Esophagus muscularis mucosa (tissue), 4 donors: ENCODE data around the gene OLFML3. TPM values are rescaled to one million over a fixed set of nuclear protein-coding genes. Genes with fewer than 3 reads are reported as not detected.
"Not testable (repeated sequence)": the region's sequence is repeated elsewhere in the genome, so short reads cannot be mapped to it uniquely, and the experiment has no call there.

Source experiments
- DNase-seq: peaks from one replicate; pipeline ENCODE4 v3.0.0-alpha.2; 2017; ENCODE audit errors: extremely low spot score
- H3K27ac ChIP-seq, 4 donors: fragments of 200-600 bp; sonication (generic); replicated peaks in 1 of 4; 1 replicate in 3 of 4; 2 replicates in 1 of 4; pipeline ENCODE4 v1.5.1; 2016 to 2019; ENCODE audit warnings: mild to moderate bottlenecking in 1 of 4
- H3K27me3 ChIP-seq, 4 donors: fragments of 200-600 bp; sonication (generic); one replicate each; pipeline versions ENCODE4 v1.5.1 to v1.6.0; 2016 to 2019
- H3K36me3 ChIP-seq, 4 donors: fragments of 200-600 bp; sonication (generic); one replicate each; pipeline ENCODE4 v1.5.1; 2016 to 2019
- H3K4me1 ChIP-seq, 4 donors: fragments of 200-600 bp; sonication (generic); one replicate each; pipeline ENCODE4 v1.5.1; 2016 to 2019
- H3K4me3 ChIP-seq, 4 donors: fragments of 200-600 bp; sonication (generic); 1 replicate in 2 of 4; 2 replicates in 2 of 4; pipeline ENCODE4 v1.5.1; 2016 to 2019; ENCODE audit warnings: mild to moderate bottlenecking in 4 of 4, moderate library complexity in 1 of 4
- H3K9me3 ChIP-seq, 4 donors: fragments of 200-600 bp; sonication (generic); 1 replicate in 3 of 4; 2 replicates in 1 of 4; pipeline ENCODE4 v1.5.1; 2016 to 2019
- EP300 ChIP-seq: sonication (generic); formaldehyde crosslinking; IDR thresholded peaks from one replicate; pipeline ENCODE4 v1.6.1; 2017; ENCODE audit warnings: antibody characterized with exemption
- POLR2A ChIP-seq: fragments of 450-650 bp; IDR thresholded peaks from one replicate; pipeline ENCODE4 v1.6.1; 2017; ENCODE audit warnings: antibody characterized with exemption, moderate library complexity, mild to moderate bottlenecking, low read depth
- POLR2AphosphoS5 ChIP-seq, 2 donors: sonication (generic); formaldehyde crosslinking; IDR thresholded peaks; one replicate each; pipeline ENCODE4 v1.6.1; 2017; ENCODE audit warnings: antibody characterized with exemption in 2 of 2
- WGBS: methylation state at CpG from one replicate; pipeline ENCODE4 v1.1.5; 2018; 5-methylcytosine and 5-hydroxymethylcytosine counted together
- intact Hi-C: fragments of 100-400 bp; cut with DNase I; formaldehyde crosslinking; loops from one replicate; pipeline ENCODE4 v1.15.1; 2023
- total RNA-seq, 4 donors: library from RNA; depleted of rRNA; stranded (reverse); fragments of >200 nt; gene quantifications; one replicate each; pipeline versions ENCODE4 v1.1.0 to v1.2.1, GENCODE V29; 2016
- TF ChIP-seq, protein P1 (sequence below), 3 experiments: fragments of 200-600 bp in 2 of 3; fragments of 450-650 bp in 1 of 3; sonication (generic) in 2 of 3; IDR thresholded peaks; one replicate each; pipeline ENCODE4 v1.5.1; 2017 to 2019; ENCODE audit warnings: antibody characterized with exemption in 3 of 3, mild to moderate bottlenecking in 2 of 3, moderate library complexity in 1 of 3

The OLFML3 gene
- total RNA-seq, 4 donors from 2014 or later = 57.7 to 109 (median 67.4) TPM

DNA sequence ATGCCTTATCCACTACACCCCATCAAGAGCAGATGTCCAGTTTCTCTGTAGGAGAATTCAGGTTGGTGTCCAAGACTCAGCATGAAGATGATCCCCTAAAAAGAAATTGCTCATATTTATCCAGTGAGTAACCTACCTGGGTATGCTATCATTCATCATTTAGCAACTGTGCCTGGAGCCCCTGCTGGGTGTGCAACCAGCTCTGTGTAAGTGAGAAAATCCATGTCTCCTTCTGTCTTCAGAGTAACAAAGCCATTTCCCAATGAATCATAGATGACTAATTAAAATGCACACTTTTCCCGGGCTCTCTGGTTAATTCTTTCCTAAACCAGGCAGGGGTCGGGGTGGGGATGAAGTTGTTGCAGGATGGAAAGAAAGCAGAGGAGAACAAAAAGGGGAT lies 35.8 kb downstream of the OLFML3 start:
- H3K27me3 ChIP-seq = no peaks in the 10 kb centered on the region
- H3K9me3 ChIP-seq = no peaks in the 10 kb centered on the region
- no peak for DNase-seq
- H3K4me1 ChIP-seq = no peaks in the 10 kb centered on the region
- no peak overlapping the region for H3K27ac ChIP-seq
- TF ChIP-seq POLR2AphosphoS5 (IDR thresholded peaks at IDR 0.05) (no peak), POLR2A (no peak), EP300 (no peak)
- TF ChIP-seq, protein P1, sequence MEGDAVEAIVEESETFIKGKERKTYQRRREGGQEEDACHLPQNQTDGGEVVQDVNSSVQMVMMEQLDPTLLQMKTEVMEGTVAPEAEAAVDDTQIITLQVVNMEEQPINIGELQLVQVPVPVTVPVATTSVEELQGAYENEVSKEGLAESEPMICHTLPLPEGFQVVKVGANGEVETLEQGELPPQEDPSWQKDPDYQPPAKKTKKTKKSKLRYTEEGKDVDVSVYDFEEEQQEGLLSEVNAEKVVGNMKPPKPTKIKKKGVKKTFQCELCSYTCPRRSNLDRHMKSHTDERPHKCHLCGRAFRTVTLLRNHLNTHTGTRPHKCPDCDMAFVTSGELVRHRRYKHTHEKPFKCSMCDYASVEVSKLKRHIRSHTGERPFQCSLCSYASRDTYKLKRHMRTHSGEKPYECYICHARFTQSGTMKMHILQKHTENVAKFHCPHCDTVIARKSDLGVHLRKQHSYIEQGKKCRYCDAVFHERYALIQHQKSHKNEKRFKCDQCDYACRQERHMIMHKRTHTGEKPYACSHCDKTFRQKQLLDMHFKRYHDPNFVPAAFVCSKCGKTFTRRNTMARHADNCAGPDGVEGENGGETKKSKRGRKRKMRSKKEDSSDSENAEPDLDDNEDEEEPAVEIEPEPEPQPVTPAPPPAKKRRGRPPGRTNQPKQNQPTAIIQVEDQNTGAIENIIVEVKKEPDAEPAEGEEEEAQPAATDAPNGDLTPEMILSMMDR (IDR thresholded peaks at IDR 0.05) = no peak
- H3K36me3 ChIP-seq = no peaks in the 10 kb centered on the region
- WGBS = 43% methylated on average over 2 of the region's 2 CpGs
- no peak overlapping the region for H3K4me3 ChIP-seq
- intact Hi-C loops = no loop called here

DNA sequence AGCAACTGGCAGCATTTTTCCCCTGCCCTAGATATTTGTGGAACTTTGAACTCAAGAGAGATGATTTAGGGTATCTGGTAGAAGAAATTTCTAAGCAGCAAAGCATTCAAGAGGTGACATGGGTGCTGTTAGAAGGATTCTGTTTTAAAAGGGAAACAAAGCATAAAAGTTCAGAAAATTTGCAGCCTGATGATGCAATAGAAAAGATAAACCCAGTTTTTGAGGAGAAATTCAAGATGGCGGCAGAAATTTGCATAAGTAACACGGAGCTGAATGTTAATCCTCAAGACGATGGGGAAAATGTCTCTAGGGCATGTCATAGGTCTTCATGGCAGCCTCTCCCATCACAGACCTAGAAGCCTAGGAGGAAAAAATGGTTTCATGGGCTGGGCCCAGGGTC lies 40.5 kb downstream of the OLFML3 start:
- H3K4me3 ChIP-seq, DNase-seq, H3K9me3 ChIP-seq, H3K4me1 ChIP-seq, H3K27ac ChIP-seq, H3K36me3 ChIP-seq, H3K27me3 ChIP-seq, intact Hi-C loops: not testable (repeated sequence)
- WGBS = 94% methylated on average over 3 of the region's 3 CpGs

DNA sequence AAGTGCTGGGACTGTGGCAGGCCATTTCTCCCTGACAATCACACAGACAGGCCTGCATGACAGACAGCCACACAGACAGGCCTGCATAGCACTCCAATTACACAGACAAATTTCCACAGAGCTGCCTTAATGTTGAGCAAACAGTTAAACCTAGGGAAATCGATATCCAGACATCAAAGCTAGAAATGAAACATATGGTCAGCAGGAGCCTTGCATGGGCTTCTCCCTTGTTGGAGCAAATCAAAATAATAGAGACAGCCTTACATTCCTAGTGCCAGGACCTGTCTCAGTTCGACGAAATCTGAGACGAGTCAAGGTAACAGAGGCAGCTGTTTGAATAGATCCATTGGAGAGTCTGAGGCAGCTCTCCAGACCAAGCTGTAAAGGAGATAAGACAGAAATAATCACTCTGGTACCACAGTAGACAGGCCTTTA lies 42.4 kb downstream of the OLFML3 start:
- no peaks in the 10 kb centered on the region for H3K27me3 ChIP-seq
- 56% methylated on average over 4 of the region's 4 CpGs for WGBS
- intact Hi-C loops = no loop called here

DNA sequence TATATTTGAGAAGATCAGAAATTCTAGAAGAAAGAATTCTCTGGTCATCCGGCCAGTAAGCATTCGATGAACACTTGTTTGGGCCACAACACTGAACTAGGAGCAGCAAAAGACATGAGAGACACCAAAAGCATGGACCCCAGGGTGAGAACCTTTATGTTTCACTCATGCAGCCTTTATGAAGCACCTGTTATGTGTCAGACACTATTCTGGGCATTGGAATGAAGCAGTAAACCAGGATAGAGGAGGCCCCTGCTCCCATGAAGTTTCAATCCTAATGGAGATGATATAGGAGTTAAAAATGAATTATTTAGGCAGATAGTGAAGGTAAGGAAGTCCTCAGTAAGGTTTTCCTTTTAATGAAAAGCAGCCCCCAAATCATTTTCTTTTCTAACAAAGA lies 43.6 kb downstream of the OLFML3 start:
- intact Hi-C loops = no loop called here
- H3K9me3 ChIP-seq = no peaks in the 10 kb centered on the region
- no peaks in the 10 kb centered on the region for H3K27me3 ChIP-seq

More for the DNA sequence above, 42.4 kb downstream of the OLFML3 start:
- DNase-seq = no peak
- H3K9me3 ChIP-seq = no peaks in the 10 kb centered on the region
- TF ChIP-seq POLR2AphosphoS5 (IDR thresholded peaks at IDR 0.05) (no peak), EP300 (no peak), POLR2A (no peak)
- TF ChIP-seq, protein P1 (IDR thresholded peaks at IDR 0.05) = no peak
- no peaks in the 10 kb centered on the region for H3K4me1 ChIP-seq
- no peak overlapping the region for H3K27ac ChIP-seq
- H3K4me3 ChIP-seq = no peak overlapping the region
- H3K36me3 ChIP-seq = no peaks in the 10 kb centered on the region

DNA sequence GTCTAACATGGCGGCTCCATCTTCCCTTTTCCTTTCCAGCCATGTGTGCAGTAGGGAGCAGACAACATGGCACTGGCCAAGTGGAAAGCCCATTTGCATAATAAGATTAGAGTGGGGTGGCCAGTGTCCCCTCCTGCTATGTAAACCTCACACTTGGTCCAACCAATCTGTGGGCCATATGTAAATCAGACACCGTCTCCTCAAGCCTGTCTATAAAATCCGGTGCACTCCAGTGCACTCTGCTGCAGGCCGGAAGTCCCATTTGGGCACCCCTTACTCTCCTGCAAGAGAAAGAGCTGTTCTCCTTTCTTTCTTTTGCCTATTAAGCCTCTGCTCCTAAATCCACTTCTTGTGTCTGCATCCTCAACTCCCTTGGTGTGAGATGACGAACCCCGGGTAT lies 44.1 kb downstream of the OLFML3 start:
- Histone ChIP-seq H3K27ac (no peak overlapping the region), H3K27me3 (no peaks in the 10 kb centered on the region), H3K4me1 (no peaks in the 10 kb centered on the region), H3K9me3 (no peaks in the 10 kb centered on the region), H3K4me3 (no peak overlapping the region), H3K36me3 (no peaks in the 10 kb centered on the region)
- WGBS = 86% methylated on average over 6 of the region's 6 CpGs
- TF ChIP-seq POLR2AphosphoS5 (IDR thresholded peaks at IDR 0.05) = no peak
- no peak for TF ChIP-seq EP300
- no peak for TF ChIP-seq POLR2A
- TF ChIP-seq, protein P1 (IDR thresholded peaks at IDR 0.05) = no peak
- intact Hi-C loops = no loop called here
- DNase-seq = no peak

More for the DNA sequence above, 43.6 kb downstream of the OLFML3 start:
- Histone ChIP-seq H3K4me1 (no peaks in the 10 kb centered on the region), H3K36me3 (no peaks in the 10 kb centered on the region), H3K27ac (no peak overlapping the region), H3K4me3 (no peak overlapping the region)
- TF ChIP-seq, protein P1 (IDR thresholded peaks at IDR 0.05) = no peak
- TF ChIP-seq EP300 = no peak
- TF ChIP-seq POLR2A = no peak
- TF ChIP-seq POLR2AphosphoS5 (IDR thresholded peaks at IDR 0.05) = no peak
- DNase-seq = no peak
- WGBS = 94% methylated on average over 2 of the region's 2 CpGs
